HepG2 (cell line): Measurements from ENCODE around the gene HTRA2. TPM values are rescaled to one million over a fixed set of nuclear protein-coding genes. Genes with fewer than 3 reads are reported as not detected.

Experiments
- ARID2 ChIP-seq: sonication (generic); formaldehyde crosslinking; IDR thresholded peaks from 2 replicates; pipeline ENCODE4 v1.8.1; 2022; ENCODE audit warnings: mild to moderate bottlenecking, missing genetic modification reagents, borderline replicate concordance
- ASH2L ChIP-seq: fragments of 300-600, 200-600 bp; sonication (generic); IDR thresholded peaks from 2 replicates; pipeline ENCODE4 v1.7.0; 2017; ENCODE audit warnings: low read depth, mild to moderate bottlenecking, moderate library complexity, mixed read lengths, low read length; ENCODE audit not compliant: insufficient read length
- CBX5 ChIP-seq: sonication (generic); formaldehyde crosslinking; IDR thresholded peaks from 2 replicates; pipeline ENCODE4 v1.4.0; 2020; ENCODE audit warnings: missing genetic modification reagents, borderline replicate concordance
- CHD4 ChIP-seq: fragments of 200-600 bp; sonication (generic); IDR thresholded peaks from 2 replicates; pipeline ENCODE4 v1.7.0; 2017; ENCODE audit warnings: mild to moderate bottlenecking, low read length, borderline replicate concordance
- HNRNPL ChIP-seq: fragments of 200-400 bp; formaldehyde crosslinking; IDR thresholded peaks from 2 replicates; pipeline ENCODE4 v1.6.1; 2017; ENCODE audit warnings: mild to moderate bottlenecking, low read depth, low read length
- KLF11 ChIP-seq: IDR thresholded peaks from 2 replicates; pipeline ENCODE4 v1.6.1; 2016; ENCODE audit warnings: missing compliant biosample characterization
- NFRKB ChIP-seq: fragments of 450-650 bp; IDR thresholded peaks from 2 replicates; pipeline ENCODE4 v1.6.1; 2017
- NR2C2 ChIP-seq: sonication (generic); formaldehyde crosslinking; IDR thresholded peaks from 2 replicates; pipeline ENCODE4 v1.4.0; 2020; ENCODE audit warnings: missing genetic modification reagents, mild to moderate bottlenecking, moderate library complexity, borderline replicate concordance
- ONECUT2 ChIP-seq: sonication (generic); formaldehyde crosslinking; IDR thresholded peaks from 2 replicates; pipeline ENCODE4 v1.4.0; 2020; ENCODE audit warnings: missing genetic modification reagents
- PHF20 ChIP-seq: sonication (generic); formaldehyde crosslinking; IDR thresholded peaks from 2 replicates; pipeline ENCODE4 v1.5.0; 2020; ENCODE audit warnings: mild to moderate bottlenecking, missing genetic modification reagents
- PLRG1 ChIP-seq: fragments of 450-650 bp; conservative IDR thresholded peaks from 2 replicates; pipeline ENCODE4 v1.6.1; 2016
- RBM22 ChIP-seq: fragments of 200-400 bp; formaldehyde crosslinking; optimal IDR thresholded peaks from 2 replicates; pipeline ENCODE3; 2017; ENCODE audit warnings: mild to moderate bottlenecking, low read length, moderate library complexity
- SALL1 ChIP-seq: sonication (generic); formaldehyde crosslinking; IDR thresholded peaks from 2 replicates; pipeline ENCODE4 v1.8.0; 2022; ENCODE audit warnings: mild to moderate bottlenecking, missing genetic modification reagents
- SOX6 ChIP-seq, 2 experiments: fragments of 450-650 bp in 1 of 2; sonication (generic) in 1 of 2; formaldehyde crosslinking in 1 of 2; IDR thresholded peaks; 2 replicates each; pipeline versions ENCODE4 v1.4.0 to v1.6.1; 2017 to 2020; ENCODE audit warnings: antibody characterized with exemption in 1 of 2, mild to moderate bottlenecking in 1 of 2, missing genetic modification reagents in 1 of 2
- SSRP1 ChIP-seq: IDR thresholded peaks from 2 replicates; pipeline ENCODE4 v1.6.1; 2016; ENCODE audit warnings: control low read depth
- ZNF235 ChIP-seq: sonication (generic); formaldehyde crosslinking; IDR thresholded peaks from 2 replicates; pipeline ENCODE4 v1.8.1; 2023; ENCODE audit warnings: mild to moderate bottlenecking, missing genetic modification reagents, borderline replicate concordance
- ZNF567 ChIP-seq: sonication (generic); formaldehyde crosslinking; IDR thresholded peaks from 2 replicates; pipeline ENCODE4 v1.8.1; 2023; ENCODE audit warnings: mild to moderate bottlenecking, missing genetic modification reagents, borderline replicate concordance
- ZSCAN12 ChIP-seq: sonication (generic); formaldehyde crosslinking; IDR thresholded peaks from 2 replicates; pipeline ENCODE4 v1.9.0; 2021; ENCODE audit warnings: mild to moderate bottlenecking, missing genetic modification reagents
- ZZZ3 ChIP-seq: sonication (generic); formaldehyde crosslinking; IDR thresholded peaks from 2 replicates; pipeline ENCODE4 v1.4.0; 2020; ENCODE audit warnings: missing genetic modification reagents, mild to moderate bottlenecking, borderline replicate concordance
- polyA plus RNA-seq, 8 experiments: library from polyadenylated mRNA; depleted of rRNA in 3 of 8; stranded (reverse) in 7 of 8; unstranded in 1 of 8; fragments of >200 nt; fragmentation: Illumina TruSeq in 4 of 8; extraction: Trizol in 4 of 8; gene quantifications; 2 replicates each; pipeline versions ENCODE4 v1.2.1 to v1.2.3, GENCODE V29; 2011 to 2016; ENCODE audit warnings: low read depth in 4 of 8, missing spikeins in 1 of 8, mixed read lengths in 1 of 8; ENCODE audit not compliant: insufficient read depth in 1 of 8
- total RNA-seq, 5 experiments: library from RNA; depleted of rRNA; stranded (reverse); fragments of >200 nt; fragmentation: Illumina TruSeq; extraction: Trizol; gene quantifications; 2 replicates each; pipeline ENCODE4 v1.2.3, GENCODE V29; 2016; ENCODE audit warnings: low read depth in 1 of 5
- TF ChIP-seq, protein P1 (sequence below), 2 experiments: IDR thresholded peaks; 2 replicates each; pipeline ENCODE4 v1.6.1; 2011 to 2012; ENCODE audit warnings: low read length in 2 of 2, borderline replicate concordance in 1 of 2, low read depth in 1 of 2, mild to moderate bottlenecking in 1 of 2, moderate library complexity in 1 of 2
- TF ChIP-seq, protein P2 (sequence below): conservative IDR thresholded peaks from 2 replicates; pipeline ENCODE4 v1.6.1; 2018; ENCODE audit warnings: missing genetic modification reagents
- TF ChIP-seq, protein P3 (sequence below): sonication (generic); formaldehyde crosslinking; IDR thresholded peaks from 2 replicates; pipeline ENCODE4 v1.8.1; 2023; ENCODE audit warnings: missing genetic modification reagents, inconsistent platforms, borderline replicate concordance
- TF ChIP-seq, protein P4 (sequence below): sonication (generic); formaldehyde crosslinking; IDR thresholded peaks from 2 replicates; pipeline ENCODE4 v1.5.0; 2020; ENCODE audit warnings: mild to moderate bottlenecking, missing genetic modification reagents

The HTRA2 gene
- total and polyA plus RNA-seq, 2 of the 13 experiments (the other 11 are each of a cell fraction or from before 2014, with no cell fraction given), result 47.7 to 50.3 TPM

DNA sequence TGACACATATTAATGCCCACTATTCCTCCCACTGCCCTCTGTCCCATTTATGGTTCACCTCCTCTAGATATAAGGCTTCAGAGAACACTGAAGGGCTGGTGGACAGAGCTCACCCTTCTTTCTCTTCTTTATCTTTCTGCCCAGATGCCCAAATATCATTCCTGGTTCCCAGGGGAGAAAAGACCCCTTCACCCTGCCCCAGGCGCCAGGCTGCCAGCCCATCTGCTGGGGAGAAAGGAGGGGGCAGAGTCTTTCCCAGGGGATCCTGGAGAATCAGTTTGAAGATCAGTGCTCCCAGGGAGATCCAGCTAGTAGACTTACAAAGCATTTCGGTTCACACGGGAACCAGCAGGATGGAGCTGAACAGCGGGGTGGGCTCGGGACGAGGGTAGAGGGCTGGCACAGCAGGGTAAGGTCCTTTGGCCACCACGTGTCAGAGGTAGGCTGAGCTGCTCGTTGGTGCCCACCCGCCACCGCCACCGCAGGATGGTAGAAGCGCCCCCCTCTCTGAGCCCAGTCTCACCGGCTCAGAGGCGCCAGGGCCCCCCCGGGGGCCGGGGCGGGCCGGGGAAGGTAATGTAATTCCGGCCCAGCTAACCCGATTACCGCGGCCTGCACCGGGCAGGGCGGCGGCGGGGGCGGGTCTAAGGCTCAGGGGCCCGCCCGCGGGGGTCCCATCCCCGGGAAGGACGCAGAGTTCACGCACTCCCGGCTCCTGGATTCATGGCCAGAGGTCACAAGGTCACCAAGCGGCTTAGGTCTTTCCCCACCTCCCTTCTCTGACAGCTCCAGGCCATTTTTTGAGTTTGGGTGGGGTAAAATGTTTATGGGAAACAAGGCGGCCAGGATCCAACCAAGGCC lies 16.8 kb upstream of the HTRA2 start (continued):
- TF ChIP-seq NFRKB (no peak), ASH2L (no peak), HNRNPL (peak; percentile 87), PLRG1 (no peak), ZZZ3 (no peak), SALL1 (CRISPR knock-in tag) (no peak), ZNF235 (CRISPR knock-in tag) (no peak), ARID2 (CRISPR knock-in tag) (no peak), SOX6 (IDR thresholded peaks at IDR 0.05) (no peak), SOX6 (CRISPR knock-in tag; IDR thresholded peaks at IDR 0.05) (no peak), ZNF567 (no peak), PHF20 (CRISPR knock-in tag) (no peak), ONECUT2 (no peak), CBX5 (CRISPR knock-in tag) (no peak; the same call in 1 of the 2 replicates), SSRP1 (CRISPR knock-in tag) (no peak), KLF11 (peak; percentile 28; the same call in 1 of the 2 replicates), RBM22 (no peak), ZSCAN12 (no peak), NR2C2 (CRISPR knock-in tag) (peak; percentile 81), CHD4 (no peak; the same call in 1 of the 2 replicates)
- TF ChIP-seq, protein P1, sequence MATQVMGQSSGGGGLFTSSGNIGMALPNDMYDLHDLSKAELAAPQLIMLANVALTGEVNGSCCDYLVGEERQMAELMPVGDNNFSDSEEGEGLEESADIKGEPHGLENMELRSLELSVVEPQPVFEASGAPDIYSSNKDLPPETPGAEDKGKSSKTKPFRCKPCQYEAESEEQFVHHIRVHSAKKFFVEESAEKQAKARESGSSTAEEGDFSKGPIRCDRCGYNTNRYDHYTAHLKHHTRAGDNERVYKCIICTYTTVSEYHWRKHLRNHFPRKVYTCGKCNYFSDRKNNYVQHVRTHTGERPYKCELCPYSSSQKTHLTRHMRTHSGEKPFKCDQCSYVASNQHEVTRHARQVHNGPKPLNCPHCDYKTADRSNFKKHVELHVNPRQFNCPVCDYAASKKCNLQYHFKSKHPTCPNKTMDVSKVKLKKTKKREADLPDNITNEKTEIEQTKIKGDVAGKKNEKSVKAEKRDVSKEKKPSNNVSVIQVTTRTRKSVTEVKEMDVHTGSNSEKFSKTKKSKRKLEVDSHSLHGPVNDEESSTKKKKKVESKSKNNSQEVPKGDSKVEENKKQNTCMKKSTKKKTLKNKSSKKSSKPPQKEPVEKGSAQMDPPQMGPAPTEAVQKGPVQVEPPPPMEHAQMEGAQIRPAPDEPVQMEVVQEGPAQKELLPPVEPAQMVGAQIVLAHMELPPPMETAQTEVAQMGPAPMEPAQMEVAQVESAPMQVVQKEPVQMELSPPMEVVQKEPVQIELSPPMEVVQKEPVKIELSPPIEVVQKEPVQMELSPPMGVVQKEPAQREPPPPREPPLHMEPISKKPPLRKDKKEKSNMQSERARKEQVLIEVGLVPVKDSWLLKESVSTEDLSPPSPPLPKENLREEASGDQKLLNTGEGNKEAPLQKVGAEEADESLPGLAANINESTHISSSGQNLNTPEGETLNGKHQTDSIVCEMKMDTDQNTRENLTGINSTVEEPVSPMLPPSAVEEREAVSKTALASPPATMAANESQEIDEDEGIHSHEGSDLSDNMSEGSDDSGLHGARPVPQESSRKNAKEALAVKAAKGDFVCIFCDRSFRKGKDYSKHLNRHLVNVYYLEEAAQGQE (IDR thresholded peaks at IDR 0.05; ENCODE audit: borderline replicate concordance in 1 of 2, low read depth in 1 of 2, low read length in 2 of 2), result no peak
- TF ChIP-seq, protein P2, sequence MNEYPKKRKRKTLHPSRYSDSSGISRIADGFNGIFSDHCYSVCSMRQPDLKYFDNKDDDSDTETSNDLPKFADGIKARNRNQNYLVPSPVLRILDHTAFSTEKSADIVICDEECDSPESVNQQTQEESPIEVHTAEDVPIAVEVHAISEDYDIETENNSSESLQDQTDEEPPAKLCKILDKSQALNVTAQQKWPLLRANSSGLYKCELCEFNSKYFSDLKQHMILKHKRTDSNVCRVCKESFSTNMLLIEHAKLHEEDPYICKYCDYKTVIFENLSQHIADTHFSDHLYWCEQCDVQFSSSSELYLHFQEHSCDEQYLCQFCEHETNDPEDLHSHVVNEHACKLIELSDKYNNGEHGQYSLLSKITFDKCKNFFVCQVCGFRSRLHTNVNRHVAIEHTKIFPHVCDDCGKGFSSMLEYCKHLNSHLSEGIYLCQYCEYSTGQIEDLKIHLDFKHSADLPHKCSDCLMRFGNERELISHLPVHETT, result no peak
- TF ChIP-seq, protein P3, sequence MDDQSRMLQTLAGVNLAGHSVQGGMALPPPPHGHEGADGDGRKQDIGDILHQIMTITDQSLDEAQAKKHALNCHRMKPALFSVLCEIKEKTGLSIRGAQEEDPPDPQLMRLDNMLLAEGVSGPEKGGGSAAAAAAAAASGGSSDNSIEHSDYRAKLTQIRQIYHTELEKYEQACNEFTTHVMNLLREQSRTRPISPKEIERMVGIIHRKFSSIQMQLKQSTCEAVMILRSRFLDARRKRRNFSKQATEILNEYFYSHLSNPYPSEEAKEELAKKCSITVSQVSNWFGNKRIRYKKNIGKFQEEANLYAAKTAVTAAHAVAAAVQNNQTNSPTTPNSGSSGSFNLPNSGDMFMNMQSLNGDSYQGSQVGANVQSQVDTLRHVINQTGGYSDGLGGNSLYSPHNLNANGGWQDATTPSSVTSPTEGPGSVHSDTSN (CRISPR knock-in tag), result no peak
- TF ChIP-seq, protein P4, sequence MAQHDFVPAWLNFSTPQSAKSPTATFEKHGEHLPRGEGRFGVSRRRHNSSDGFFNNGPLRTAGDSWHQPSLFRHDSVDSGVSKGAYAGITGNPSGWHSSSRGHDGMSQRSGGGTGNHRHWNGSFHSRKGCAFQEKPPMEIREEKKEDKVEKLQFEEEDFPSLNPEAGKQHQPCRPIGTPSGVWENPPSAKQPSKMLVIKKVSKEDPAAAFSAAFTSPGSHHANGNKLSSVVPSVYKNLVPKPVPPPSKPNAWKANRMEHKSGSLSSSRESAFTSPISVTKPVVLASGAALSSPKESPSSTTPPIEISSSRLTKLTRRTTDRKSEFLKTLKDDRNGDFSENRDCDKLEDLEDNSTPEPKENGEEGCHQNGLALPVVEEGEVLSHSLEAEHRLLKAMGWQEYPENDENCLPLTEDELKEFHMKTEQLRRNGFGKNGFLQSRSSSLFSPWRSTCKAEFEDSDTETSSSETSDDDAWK, result no peak
